ACC112 (cell line): ENCODE data around the gene CAND2.
"Not testable (repeated sequence)": the region's sequence is repeated elsewhere in the genome, so short reads cannot be mapped to it uniquely, and the experiment has no call there.

Experiments
- H2AFZ ChIP-seq: fragments of 200-600 bp; sonication (generic); one replicate; pipeline ENCODE4 v1.6.0; 2017; ENCODE audit warnings: antibody characterized with exemption, low read length; ENCODE audit not compliant: unreplicated experiment
- H3K27ac ChIP-seq: fragments of 200-600 bp; sonication (generic); 2 replicates; pipeline ENCODE4 v1.5.1; 2014; ENCODE audit warnings: low read depth, mild to moderate bottlenecking, antibody characterized with exemption, low read length, moderate library complexity
- H3K27me3 ChIP-seq: fragments of 200-600 bp; sonication (generic); 2 replicates; pipeline ENCODE4 v1.6.1; 2014; ENCODE audit warnings: mild to moderate bottlenecking, antibody characterized with exemption, low read length, moderate library complexity, mixed read lengths; ENCODE audit not compliant: insufficient read depth
- H3K36me3 ChIP-seq: fragments of 200-600 bp; sonication (generic); 2 replicates; pipeline ENCODE4 v1.6.1; 2016; ENCODE audit warnings: mild to moderate bottlenecking, antibody characterized with exemption, low read length, moderate library complexity, mixed read lengths; ENCODE audit not compliant: insufficient read depth
- H3K4me1 ChIP-seq: fragments of 200-600 bp; sonication (generic); one replicate; pipeline ENCODE4 v1.6.1; 2016; ENCODE audit warnings: low read length, mixed read lengths; ENCODE audit not compliant: insufficient read depth, unreplicated experiment, control insufficient read depth
- H3K4me3 ChIP-seq: fragments of 200-600 bp; sonication (generic); 2 replicates; pipeline ENCODE4 v1.5.1; 2014; ENCODE audit warnings: mild to moderate bottlenecking, low read depth, low read length
- H3K79me2 ChIP-seq: fragments of 200-600 bp; sonication (generic); one replicate; pipeline ENCODE4 v1.6.0; 2016; ENCODE audit warnings: low read length; ENCODE audit not compliant: control insufficient read depth, unreplicated experiment, insufficient read depth

The CAND2 gene

GRCh38 chr3:12787346-12787745 is 9.1 kb upstream of the CAND2 start:
- H3K27ac ChIP-seq, H3K79me2 ChIP-seq, H3K4me1 ChIP-seq, H3K4me3 ChIP-seq, H3K36me3 ChIP-seq, H2AFZ ChIP-seq: not testable (repeated sequence)
- H3K27me3 ChIP-seq: peaks cover 27% of the 10 kb centered on the region

GRCh38 chr3:12787967-12788690 is 8.4 kb upstream of the CAND2 start:
- not testable (repeated sequence) for H3K79me2 ChIP-seq, H2AFZ ChIP-seq, H3K4me1 ChIP-seq, H3K4me3 ChIP-seq, H3K27ac ChIP-seq, H3K36me3 ChIP-seq
- peaks cover 19% of the 10 kb centered on the region for H3K27me3 ChIP-seq

GRCh38 chr3:12791430-12791829 is 5.0 kb upstream of the CAND2 start:
- Histone ChIP-seq H3K27ac (no peak overlapping the region), H2AFZ (no peak overlapping the region), H3K27me3 (peaks cover 5% of the 10 kb centered on the region; the same call in 1 of the 2 replicates), H3K36me3 (no peaks in the 10 kb centered on the region), H3K4me1 (peaks cover 5% of the 10 kb centered on the region), H3K4me3 (no peak overlapping the region), H3K79me2 (no peaks in the 10 kb centered on the region)

GRCh38 chr3:12793701-12794100 is 2.8 kb upstream of the CAND2 start:
- H3K4me3 ChIP-seq: no peak overlapping the region
- peaks cover 5% of the 10 kb centered on the region for H3K4me1 ChIP-seq
- no peak overlapping the region for H3K27ac ChIP-seq
- no peaks in the 10 kb centered on the region for H3K36me3 ChIP-seq
- H3K27me3 ChIP-seq: no peaks in the 10 kb centered on the region
- no peaks in the 10 kb centered on the region for H3K79me2 ChIP-seq
- H2AFZ ChIP-seq: no peak overlapping the region

GRCh38 chr3:12797124-12797891 is 828 bp downstream of the CAND2 start:
- H3K27me3 ChIP-seq: no peaks in the 10 kb centered on the region
- H3K4me1 ChIP-seq: peaks cover 5% of the 10 kb centered on the region
- no peaks in the 10 kb centered on the region for H3K79me2 ChIP-seq
- peak overlapping the region; percentile 83 for H3K4me3 ChIP-seq
- H3K27ac ChIP-seq: no peak overlapping the region
- H2AFZ ChIP-seq: no peak overlapping the region
- no peaks in the 10 kb centered on the region for H3K36me3 ChIP-seq

- H3K36me3 ChIP-seq: no peaks in the 10 kb centered on the region
- no peaks in the 10 kb centered on the region for H3K79me2 ChIP-seq
- no peak overlapping the region for H2AFZ ChIP-seq
- H3K4me1 ChIP-seq: peaks cover 5% of the 10 kb centered on the region
- no peak overlapping the region for H3K4me3 ChIP-seq
- H3K27me3 ChIP-seq: no peaks in the 10 kb centered on the region
- H3K27ac ChIP-seq: no peak overlapping the region
These were observed 1.5 kb downstream of the CAND2 start for GRCh38 chr3:12797892-12798558.

GRCh38 chr3:12798559-12799179 is 2.2 kb downstream of the CAND2 start:
- Histone ChIP-seq H3K36me3 (peaks cover 4% of the 10 kb centered on the region; the same call in 1 of the 2 replicates), H2AFZ (no peak overlapping the region), H3K4me3 (no peak overlapping the region), H3K27ac (no peak overlapping the region), H3K79me2 (no peaks in the 10 kb centered on the region), H3K27me3 (no peaks in the 10 kb centered on the region), H3K4me1 (peaks cover 5% of the 10 kb centered on the region)

GRCh38 chr3:12799525-12800440 is 3.3 kb downstream of the CAND2 start:
- Histone ChIP-seq H3K27ac (no peak overlapping the region), H2AFZ (no peak overlapping the region), H3K4me1 (peaks cover 5% of the 10 kb centered on the region), H3K79me2 (no peaks in the 10 kb centered on the region), H3K27me3 (no peaks in the 10 kb centered on the region), H3K36me3 (peaks cover 4% of the 10 kb centered on the region; the same call in 1 of the 2 replicates), H3K4me3 (no peak overlapping the region)

GRCh38 chr3:12803371-12803770 is 6.9 kb downstream of the CAND2 start:
- Histone ChIP-seq H3K27ac (no peak overlapping the region), H3K79me2 (no peaks in the 10 kb centered on the region), H3K27me3 (no peaks in the 10 kb centered on the region), H3K4me1 (no peaks in the 10 kb centered on the region), H2AFZ (no peak overlapping the region), H3K36me3 (peaks cover 4% of the 10 kb centered on the region; the same call in 1 of the 2 replicates), H3K4me3 (no peak overlapping the region)

GRCh38 chr3:12807066-12807465 is 10.6 kb downstream of the CAND2 start:
- H3K79me2 ChIP-seq: no peaks in the 10 kb centered on the region
- H3K27me3 ChIP-seq: no peaks in the 10 kb centered on the region
- H3K4me1 ChIP-seq: peaks cover 7% of the 10 kb centered on the region
- no peak overlapping the region for H3K27ac ChIP-seq
- no peak overlapping the region for H2AFZ ChIP-seq
- H3K36me3 ChIP-seq: peaks cover 4% of the 10 kb centered on the region; the same call in 1 of the 2 replicates
- no peak overlapping the region for H3K4me3 ChIP-seq
